EL (cell line): ENCODE measurements around the gene NHEJ1.

ENCODE experiments used
- DNase-seq: peaks from one replicate; pipeline ENCODE4 v3.0.0-alpha.2; 2016

NHEJ1 gene

DNA sequence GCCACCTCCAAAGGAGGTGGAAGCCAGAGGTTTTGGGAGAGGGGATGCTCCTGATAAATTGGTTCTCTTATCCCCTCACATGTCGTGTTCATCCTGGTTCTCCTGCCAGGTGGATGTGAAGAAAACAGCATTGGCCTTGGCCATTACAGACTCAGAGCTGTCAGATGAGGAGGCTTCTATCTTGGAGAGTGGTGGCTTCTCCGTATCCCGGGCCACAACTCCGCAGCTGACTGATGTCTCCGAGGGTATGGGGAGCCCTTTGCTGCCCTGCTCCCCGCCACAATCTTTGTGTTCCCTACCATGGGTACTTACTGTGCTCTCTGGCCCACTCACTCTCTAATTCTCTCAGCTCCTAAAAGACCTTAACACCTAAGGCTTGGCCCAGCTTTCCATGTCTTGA is 20.9 kb upstream of the NHEJ1 start:
- DNase-seq, result no peak

DNA sequence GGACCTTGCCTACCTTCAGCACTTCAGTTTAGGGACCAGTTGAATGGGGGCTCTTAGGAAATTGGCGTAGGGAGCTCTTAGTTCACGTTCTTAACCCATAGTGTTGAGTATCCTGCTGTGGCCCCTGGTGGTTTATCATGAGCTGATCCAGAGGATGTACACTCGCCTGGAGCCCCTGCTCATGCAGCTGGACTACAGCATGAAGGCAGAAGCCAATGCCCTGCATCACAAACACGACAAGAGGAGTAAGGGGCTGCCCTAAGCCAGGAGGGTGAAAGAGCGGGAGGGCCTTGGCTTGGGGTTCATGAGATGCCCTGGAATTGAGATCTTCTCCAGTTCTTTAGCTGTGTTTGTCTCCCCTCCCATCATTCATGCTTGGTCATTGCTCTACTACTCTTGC is 20.3 kb upstream of the NHEJ1 start:
- no peak for DNase-seq

DNA sequence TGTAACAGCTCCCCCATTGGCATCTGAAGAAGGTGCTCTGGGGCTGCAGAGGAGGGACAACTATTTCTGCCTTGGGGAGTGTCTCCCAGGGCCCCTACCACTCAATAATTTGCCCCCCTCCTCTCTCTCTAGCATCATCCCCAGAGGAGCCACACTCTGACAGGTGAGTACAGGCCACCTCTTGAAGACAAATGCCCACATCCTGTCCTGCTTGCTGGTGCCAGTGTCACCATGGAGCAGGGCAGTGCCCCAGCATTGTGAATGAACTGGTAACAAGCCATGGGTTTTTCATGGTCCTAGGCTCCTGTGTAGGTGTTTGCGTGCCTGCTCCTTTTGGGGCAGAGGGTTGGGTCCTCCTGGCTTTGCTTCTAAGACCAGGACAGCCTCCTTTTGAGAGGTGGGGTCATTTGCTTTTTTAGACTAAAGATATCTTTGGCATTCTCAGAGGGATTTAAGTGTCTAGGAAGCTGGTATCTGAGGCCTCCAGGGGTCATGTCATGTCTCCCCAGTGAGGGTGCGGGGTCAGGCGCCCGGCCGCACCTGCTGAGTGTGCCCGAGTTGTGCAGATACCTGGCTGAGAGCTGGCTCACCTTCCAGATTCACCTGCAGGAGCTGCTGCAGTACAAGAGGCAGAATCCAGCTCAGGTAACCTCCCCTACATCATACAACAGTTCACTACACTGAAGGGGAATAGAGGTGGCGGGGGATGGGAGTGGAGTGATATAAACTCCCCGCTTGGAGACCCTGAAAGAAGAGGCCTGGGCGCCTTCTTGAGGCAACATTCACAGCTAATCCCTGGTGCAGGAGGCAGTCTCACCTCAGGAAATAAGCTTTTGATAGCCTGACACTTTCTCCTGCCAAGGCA is 19.2 kb upstream of the NHEJ1 start:
- DNase-seq, result no peak

DNA sequence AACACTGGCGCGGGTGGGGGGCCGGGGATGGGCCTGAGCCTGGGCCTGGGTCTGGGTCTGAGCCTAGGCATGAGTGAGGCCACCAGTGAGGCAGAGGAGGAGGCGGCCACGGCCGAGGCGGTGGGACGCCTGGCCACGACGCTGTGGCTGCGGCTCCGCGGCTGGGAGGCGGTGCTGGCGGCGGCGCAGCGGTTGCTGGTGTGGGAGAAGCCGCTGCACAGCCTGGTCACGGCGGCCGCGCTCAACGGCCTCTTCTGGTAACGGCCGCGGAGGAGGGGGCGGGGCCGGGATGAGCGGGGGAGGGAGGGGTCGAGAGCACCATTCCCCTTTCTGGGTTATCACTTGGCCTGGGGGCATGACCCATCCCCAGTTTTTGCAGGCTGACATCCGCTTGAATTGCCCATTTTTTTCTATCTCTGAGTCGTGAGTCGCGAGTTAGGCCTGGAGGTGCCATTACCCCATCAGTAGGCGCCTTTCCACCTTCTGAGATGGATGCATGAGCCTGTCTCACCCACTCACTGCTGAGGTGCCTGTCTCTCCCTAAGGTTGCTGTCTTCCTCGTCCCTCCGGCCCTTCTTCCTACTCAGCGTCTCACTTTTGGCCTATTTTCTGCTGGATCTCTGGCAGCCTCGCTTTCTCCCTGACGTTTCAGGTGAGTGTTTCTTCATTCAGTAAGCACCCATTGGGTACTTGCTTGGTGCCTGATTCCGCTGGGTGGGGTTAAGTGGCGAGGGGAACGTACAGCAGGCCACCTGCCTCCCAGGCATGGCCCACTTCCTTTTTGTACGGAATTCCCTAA is 18.0 kb upstream of the NHEJ1 start:
- DNase-seq, result peak; percentile 46

DNA sequence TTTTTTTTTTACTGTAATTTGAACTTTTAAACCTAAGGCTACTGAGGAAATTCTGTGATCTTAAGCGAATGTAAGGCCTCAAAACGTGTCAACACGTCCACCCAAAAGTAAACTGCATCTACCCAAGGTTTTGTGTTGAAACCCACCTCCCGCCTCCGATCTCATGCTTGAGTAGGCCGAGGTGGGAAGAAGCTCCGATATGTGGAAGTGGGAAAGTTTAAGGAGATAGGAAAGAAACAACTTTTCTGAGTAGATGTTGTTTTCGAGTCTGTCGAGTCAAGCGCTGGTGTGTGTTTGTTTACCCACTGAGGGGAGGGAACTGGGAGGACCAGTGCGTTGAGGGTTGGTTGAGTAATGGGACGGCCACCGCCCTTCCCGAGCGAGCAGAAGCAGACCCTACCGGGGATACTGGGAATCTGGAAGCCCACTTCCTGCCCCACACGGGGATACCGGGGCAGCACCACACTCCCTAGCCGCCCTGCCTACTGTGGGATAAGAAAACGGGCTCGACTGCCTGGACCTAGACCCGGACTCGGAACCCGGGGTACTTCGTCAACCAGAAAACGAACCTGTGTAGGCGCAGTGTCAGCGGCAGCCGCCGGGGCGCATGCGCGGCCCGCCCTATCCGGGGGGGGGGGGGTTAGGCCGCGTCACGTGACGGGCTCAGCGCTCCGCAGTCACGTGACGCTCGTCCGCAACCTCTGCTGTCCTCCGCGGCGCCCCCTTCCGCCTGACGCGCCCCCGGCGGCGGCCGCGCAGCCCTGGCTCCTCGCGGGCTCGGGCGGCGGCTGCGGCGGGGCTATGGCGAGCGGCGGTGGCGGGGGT is 17.1 kb upstream of the NHEJ1 start, which contains the start of gene RETREG2:
Gene RETREG2, plus strand, starts transcription at position 724 of the 825 bp plus-strand sequence. Its CDS starts 78 bp downstream, at position 802.
- peak; percentile 90 for DNase-seq

DNA sequence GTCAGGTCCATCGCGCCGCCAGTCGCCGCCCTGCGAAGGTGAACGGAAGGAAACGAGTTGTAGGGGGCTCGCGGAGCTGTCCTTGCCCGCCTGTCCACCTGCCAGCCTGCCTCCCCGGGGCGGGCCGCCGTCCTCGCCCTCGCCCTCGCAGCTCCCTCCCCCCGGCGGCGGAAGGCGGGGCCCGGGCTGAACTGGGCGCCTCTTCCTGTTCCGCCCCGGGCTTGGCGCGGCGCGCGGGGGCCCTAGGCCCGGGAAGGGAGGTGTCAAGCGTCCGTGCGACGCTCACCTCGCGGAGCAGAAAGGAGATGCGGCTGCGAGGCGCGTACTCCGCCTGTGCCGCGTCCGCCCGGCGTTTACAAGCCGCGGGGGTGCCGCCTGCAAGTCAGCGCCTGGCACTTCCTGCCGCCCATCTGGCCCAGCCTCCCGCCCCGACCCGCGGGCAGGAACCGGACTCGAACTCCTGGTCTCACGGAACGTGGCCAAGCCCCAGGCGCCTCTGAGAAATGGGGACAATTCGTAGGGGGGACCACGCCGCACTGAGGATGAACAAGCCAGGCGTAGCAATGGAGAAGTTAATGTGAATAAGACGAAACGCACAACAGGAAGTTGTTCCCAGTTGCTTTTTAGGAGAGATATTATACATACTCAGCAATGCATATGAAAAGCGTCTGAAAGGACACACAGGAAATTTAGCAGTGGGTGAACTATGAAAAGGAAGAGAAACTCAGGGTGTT is 16.4 kb upstream of the NHEJ1 start, which contains the start of gene CNPPD1:
Gene CNPPD1, minus strand, starts transcription at position 108 of the 734 bp plus-strand sequence. Its CDS starts 97 bp downstream, at position 11.
- DNase-seq, result peak; percentile 85

DNA sequence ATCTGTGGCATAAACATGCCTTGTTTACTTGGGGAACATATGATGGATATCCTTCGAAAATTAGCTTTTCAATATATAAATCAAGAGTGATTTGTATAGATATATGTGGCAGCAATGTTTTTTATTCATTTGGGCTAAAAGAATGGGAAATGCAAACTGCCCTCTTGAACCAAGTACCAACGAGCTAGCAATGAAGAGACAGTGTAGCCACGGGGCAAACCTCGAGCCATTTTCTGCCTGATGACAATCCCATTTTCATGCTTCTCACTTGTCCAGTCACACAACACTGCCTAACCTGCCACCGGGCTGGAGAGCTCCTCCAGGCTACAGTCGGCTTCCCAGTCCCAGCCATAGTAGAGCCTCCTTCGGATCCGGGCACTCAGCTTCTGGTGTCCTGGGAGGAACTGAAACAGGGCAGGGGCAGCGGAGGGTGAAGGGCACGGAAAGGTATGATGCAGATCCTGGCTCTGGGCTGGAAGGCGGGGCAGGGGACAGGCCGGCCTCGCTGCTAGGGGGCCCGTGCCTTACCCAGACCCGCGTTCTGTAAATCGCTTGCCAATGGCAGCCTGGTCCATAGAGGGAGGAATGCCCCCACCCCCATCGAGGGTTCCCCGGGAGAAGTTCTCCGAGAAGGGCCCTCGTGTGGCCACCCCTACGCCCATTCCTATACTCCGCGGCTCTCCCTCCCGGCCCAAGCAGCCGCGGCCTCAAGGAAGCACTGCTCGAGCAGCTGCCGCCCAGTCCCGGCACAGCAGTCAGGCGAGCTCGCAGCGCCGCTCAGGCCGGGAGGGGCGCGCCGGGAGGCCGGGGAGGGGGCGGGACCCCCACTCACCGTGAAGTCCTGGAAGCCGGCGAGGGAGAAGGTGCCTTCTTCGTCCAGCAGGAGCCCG is 15.6 kb upstream of the NHEJ1 start:
- peak; percentile 56 for DNase-seq

DNA sequence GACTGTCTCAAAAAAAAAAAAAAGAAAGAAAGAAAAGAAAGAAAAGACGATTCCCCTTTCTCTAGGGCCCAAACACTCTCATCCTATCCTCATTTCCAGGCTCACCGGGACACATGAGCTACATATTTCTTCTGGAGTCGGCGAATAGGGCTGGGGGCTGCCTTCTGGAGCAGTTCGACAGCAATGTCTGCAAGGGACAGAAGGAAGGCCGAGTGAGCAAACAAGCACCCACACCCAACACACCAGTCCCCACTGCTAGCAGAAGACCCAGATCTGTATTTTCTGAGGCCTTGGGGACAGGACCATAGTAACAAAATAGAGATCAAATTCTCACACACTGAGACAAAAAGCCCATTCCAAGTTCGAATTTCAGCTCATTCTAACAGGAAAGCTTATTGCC is 14.9 kb upstream of the NHEJ1 start:
- no peak for DNase-seq

DNA sequence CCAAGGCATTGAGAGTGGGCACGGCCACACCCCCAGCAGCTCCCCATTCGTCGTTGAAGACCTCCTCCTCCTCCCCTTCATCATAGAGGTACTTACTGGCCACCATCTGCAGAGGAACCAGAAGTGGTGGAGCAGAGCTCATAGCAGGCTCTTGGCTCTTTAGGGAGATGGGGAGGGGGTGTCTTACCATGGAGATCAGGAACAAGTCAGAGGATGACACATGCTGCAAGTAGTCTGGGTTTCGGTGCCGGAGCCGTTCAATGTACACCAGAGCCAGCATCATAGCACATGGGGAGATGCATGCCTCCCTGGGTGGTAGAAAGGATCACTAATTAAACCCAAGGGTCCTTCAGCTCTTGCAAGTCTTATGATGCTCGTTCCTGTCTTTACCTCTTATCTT is 14.2 kb upstream of the NHEJ1 start:
- DNase-seq, result no peak

DNA sequence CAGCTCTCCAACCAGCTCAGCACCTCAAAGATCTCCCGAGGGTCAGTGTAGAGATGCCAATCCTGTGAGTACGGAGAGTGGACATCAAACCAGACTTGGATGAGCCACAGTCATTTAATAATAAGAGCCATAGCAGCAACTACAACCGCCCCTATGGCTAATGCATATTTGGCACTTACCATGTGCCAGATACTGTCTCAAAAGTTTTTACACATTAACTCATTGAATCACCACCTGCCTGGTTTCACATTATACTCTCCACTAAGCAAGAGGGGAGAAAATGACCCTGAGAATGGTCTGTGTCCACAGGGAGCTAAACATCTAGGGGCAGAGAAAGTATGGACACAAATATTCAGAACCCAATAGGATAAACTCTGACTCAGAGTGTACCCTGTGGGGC is 13.5 kb upstream of the NHEJ1 start:
- DNase-seq, result no peak

DNA sequence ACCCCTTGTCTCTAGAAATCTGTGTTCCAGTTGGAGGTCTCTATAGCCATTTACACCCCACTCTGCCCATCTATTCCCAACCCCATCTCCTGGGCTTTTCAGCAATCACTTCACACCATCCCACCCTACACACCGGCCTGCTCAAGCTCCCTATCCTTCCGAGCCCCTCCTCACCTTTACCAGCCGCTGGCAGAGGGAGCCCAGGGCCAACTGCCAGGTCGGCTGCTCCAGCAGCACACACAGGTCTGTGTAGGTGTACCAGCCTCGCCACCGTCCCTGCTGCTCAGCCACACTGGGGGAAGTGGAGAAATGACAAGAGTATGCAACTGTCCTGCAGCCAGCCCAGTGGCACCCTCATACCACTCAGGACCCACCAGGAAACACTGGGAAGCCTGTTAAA is 12.6 kb upstream of the NHEJ1 start:
- no peak for DNase-seq

DNA sequence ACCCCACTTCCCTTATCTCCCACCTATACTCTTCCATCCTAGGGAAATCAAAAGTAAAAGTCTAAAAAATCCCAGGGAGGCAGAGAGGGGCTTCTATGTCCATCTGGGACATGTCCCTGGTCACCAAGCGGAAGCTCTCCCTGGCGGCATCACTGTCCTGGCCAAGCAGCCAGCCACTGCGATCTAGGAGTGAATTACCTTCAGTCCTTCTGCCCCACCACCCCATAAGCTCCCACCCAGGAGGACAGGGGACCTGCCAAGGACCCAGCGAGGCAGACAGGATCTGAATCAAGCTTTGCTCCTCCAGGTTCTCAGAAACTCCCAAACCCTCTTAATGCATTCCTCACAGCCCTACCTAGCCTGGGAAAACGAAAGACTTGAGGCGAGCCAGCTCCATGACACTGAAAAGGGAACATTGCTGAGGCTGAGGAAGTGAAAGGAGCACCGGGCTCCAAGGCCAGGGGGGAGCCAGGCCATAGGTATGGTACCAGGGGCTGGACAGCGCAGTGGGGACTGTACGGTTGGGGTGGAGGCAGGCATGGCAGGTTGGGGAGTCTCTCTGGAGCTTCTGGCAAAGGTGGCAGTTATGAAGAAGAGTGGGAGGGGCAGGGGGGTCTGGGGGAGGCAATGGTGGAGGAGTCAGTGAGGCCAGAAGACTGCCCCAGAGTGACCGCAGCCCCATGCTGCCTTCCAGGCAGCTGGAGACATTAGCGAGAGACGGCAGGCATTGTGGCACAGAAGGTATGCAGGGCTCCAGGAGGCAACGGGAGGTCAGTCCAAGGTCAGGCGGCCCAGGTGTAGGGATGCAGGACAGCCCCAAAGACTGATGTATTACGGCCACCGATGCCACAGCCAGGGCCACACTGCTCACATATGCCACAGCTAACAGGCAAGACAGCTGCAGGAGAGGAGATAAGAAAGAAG is 11.9 kb upstream of the NHEJ1 start:
- no peak for DNase-seq

DNA sequence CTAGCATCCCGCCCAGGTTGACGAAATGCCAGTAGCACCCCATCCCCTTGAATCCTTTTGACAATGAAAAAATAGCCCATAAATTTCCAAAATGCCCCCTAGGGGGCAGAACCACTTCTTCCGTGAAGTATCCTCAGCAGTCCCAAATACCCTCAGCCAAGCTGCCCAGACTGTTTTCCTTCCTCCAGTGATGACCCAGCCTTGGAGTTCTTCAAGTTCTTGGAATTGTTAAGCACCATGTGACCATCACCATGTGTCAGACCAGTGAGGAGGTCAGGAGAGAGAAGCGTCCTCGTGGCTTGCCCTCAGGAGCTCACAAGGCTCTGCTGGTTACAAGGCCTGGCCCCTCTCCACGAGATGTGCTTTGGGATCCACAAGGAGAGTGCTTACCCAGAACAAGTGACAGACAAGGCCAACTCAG is 10.6 kb upstream of the NHEJ1 start:
- peak; percentile 89 for DNase-seq

DNA sequence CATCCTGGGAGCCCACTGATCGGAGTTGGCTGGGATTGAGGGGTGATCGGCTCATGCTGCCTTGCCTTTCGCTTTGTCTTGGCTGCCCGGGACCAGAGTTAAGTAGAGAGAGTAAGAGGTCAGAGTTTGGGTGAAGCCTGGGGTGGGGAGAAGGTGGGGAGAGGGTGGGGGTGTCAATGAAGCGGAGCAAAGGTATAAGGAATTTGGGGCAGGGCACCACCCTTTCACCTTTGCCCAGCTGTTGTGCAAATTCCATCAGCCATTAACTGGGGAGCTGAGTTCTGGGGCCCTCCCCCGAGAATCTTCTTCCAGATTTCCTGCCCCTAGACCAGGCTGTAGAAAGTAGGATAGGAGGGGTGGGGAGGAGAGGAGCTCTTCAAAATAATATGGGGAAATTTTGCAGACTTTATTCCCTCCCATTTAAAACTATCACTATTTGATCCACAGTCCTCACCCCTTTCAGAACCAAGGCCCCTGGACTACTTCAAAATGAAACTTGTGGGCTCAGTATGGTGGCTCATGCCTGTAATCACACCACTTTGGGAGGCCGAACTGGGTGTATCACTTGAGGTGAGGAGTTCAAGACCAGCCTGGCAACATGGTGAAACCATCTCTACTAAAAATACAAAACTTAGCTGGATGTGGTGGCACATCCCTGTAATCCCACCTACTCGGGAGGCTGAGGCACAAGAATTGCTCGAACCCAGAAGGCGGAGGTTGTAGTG is 9.5 kb upstream of the NHEJ1 start, which contains the start of gene SLC23A3:
Gene SLC23A3, minus strand, starts transcription at position 100 of the 725 bp plus-strand sequence. Its CDS starts 45 bp downstream, at position 55.
- no peak for DNase-seq

DNA sequence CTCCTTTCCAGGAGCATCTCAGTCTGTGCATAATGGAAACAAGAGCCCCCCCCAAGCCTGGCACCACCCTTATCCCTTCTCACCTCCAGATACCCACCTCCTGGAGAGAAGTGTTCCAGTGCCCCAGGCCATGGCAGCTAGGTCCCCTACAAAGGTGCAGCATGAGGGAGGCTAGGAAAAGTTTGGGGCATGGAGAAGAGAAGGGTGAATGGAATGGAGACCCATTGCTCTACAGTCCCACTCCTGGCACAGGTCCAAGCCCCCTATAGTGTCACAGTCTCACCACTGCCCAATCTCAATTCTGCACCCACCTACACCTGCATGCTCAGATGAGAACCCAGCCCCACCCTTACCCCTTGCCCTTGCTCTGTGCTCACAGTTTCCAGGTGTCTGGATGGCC is 8.3 kb upstream of the NHEJ1 start:
- no peak for DNase-seq

DNA sequence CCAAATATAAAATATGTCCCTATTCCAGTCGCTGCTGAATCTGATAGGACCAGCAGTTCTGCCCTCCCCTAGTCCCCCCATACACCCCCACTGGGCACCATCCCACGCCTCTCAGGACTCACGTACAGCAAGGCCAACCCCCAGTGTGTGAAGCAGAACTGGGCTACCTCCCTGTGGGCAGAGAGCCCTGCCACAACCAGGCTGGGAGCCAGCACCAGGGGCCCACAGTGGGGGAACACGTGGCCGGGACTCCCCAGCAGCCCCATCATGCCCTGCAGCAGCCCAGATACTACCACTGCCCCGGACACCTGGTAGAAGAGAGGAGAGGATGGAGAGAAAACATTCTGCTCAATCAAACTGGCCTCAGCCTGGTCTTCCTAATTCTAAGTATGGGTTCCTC is 7.9 kb upstream of the NHEJ1 start:
- DNase-seq, result no peak

DNA sequence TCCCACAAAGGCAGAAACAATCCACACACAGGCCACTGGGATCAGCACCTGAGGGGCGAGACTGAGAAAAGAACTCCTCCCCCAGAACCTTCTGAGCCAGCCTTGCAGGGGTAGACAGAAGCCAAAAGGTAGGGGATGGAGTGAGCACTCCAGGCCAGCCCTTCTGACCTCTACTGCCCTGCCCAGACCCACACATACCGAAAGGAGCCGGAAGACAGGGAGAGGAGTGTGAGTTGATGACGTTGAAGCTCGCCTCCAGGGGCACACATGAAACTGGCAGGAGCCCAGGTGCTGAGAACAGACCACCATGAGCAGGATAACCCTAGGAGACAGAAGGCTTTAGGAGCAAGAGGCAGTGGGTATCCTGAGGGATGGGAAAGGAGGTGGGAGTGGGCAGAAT is 7.4 kb upstream of the NHEJ1 start:
- DNase-seq, result no peak

DNA sequence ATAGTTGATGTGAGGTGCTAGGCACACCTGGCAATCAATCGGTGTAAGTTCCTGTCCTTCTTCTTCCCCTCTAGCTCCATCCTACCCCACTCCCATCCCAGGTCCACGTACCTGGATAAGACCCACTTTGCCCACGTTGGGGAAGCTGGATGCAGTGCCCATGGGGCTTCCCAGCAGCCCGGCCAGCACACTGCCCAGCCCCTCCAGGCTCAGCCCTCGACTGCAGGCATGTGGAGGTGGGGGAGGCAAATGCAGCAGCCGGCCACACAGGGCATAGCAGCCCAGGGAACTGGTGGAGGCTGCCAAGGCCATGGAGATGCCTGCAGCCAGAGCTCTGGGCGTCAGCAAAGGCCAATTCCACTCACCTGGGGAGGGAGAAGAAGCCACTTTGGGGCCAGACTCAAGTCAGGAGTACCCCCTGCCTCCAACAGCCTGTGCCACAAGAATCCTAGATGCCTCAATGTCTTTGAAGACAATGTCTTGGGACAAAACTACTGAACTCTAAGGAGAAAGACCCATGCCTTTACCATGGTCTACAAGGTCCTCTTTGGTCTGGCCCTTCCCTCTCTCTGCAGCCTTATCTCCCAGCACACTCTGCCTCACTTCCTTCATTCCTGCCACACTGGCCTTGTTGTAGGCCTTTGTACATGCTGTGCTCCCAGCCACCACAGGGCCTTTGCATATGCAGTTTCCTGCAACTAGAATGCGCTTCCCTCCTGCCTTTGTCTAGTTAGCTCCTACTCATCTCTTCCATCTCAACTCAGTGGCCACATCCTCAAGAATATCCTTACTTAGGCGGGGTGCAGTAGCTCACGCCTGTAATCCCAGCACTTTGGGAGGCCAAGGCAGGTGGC is 4.7 kb upstream of the NHEJ1 start:
- DNase-seq, result no peak
